Panc1 (cell line): ENCODE results near the gene PADI2. TPM values are rescaled to one million over a fixed set of nuclear protein-coding genes. Genes with fewer than 3 reads are reported as not detected.
A peak's percentile ranks its signal among the peaks of the same experiment; 100 is the strongest.

Experiments
- ATAC-seq: fragments of 200-7000 bp; cut with Tn5 transposase; 2 replicates; pipeline ENCODE4 v1.9.1; 2020; ENCODE audit warnings: mild to moderate bottlenecking, moderate library complexity
- BruUV-seq: library from RNA; stranded (reverse); fragments of 400-500 nt; replicated peaks from 2 replicates; lab custom pipeline; 2021; lab: Mats Ljungman, UMichigan
- CTCF ChIA-PET: fragments of 300-600 bp; sonication (Branson Sonifier 250); formaldehyde crosslinking; loops from one replicate; lab custom pipeline; 2022; ENCODE audit warnings: antibody characterized with exemption; lab: Charles Lee
- POLR2A ChIA-PET: fragments of 300-600 bp; sonication (Branson Sonifier 250); formaldehyde crosslinking; loops from one replicate; lab custom pipeline; 2022; ENCODE audit warnings: antibody characterized with exemption; lab: Charles Lee
- DNase-seq: peaks from one replicate; pipeline ENCODE4 v3.0.0-alpha.2; 2010; ENCODE audit warnings: low read depth, low spot score
- H3K27ac ChIP-seq: 2 replicates; pipeline ENCODE4 v1.5.1; 2011; ENCODE audit warnings: mild to moderate bottlenecking, low read length, inconsistent platforms
- H3K27me3 ChIP-seq: fragments of 200-500 bp; sonication (Bioruptor generic); 2 replicates; pipeline ENCODE4 v1.6.0; 2014; ENCODE audit warnings: low read length, inconsistent platforms; ENCODE audit not compliant: control insufficient read depth, insufficient read depth
- H3K36me3 ChIP-seq: fragments of 200-500 bp; sonication (Bioruptor generic); 2 replicates; pipeline ENCODE4 v1.5.1; 2014; ENCODE audit warnings: inconsistent platforms, mild to moderate bottlenecking, low read length, moderate library complexity; ENCODE audit not compliant: control insufficient read depth, insufficient read depth
- H3K4me1 ChIP-seq: 2 replicates; pipeline ENCODE4 v1.5.1; 2011; ENCODE audit warnings: inconsistent platforms, mild to moderate bottlenecking, low read length, moderate library complexity; ENCODE audit not compliant: control insufficient read depth, insufficient read depth
- H3K4me3 ChIP-seq, 2 experiments: 2 replicates each; pipeline ENCODE4 v1.5.1; 2011 to 2012; ENCODE audit warnings: low read depth in 2 of 2, low read length in 2 of 2, mild to moderate bottlenecking in 2 of 2, inconsistent platforms in 1 of 2, moderate library complexity in 1 of 2
- H3K9me3 ChIP-seq: fragments of 200-500 bp; sonication (Bioruptor generic); 2 replicates; pipeline ENCODE4 v1.5.1; 2014; ENCODE audit warnings: low read depth, mild to moderate bottlenecking, inconsistent platforms, low read length, moderate library complexity; ENCODE audit not compliant: control insufficient read depth, insufficient read depth
- POLR2AphosphoS5 ChIP-seq: IDR thresholded peaks from 2 replicates; pipeline ENCODE4 v1.6.1; 2012; ENCODE audit warnings: mild to moderate bottlenecking, low read depth, low read length, moderate library complexity
- SIN3A ChIP-seq: IDR thresholded peaks from 2 replicates; pipeline ENCODE4 v1.6.1; 2012; ENCODE audit warnings: low read depth, mild to moderate bottlenecking, low read length, moderate library complexity, borderline replicate concordance; ENCODE audit not compliant: insufficient read depth
- TCF7L2 ChIP-seq: IDR thresholded peaks from 2 replicates; pipeline ENCODE4 v1.6.1; 2011; ENCODE audit warnings: mild to moderate bottlenecking, low read depth, low read length, inconsistent platforms
- in situ Hi-C: cut with HindIII; loops from 2 replicates; pipeline ENCODE4 v1.10.0; 2016; ENCODE audit warnings: low sequenced_read_pairs, low pct_unique_long_range_greater_than_20kb
- intact Hi-C: fragments of 100-400 bp; cut with micrococcal nuclease; formaldehyde crosslinking; loops from one replicate; pipeline ENCODE4 v1.10.0; 2022; ENCODE audit not compliant: unreplicated experiment
- total RNA-seq: library from RNA; stranded (reverse); gene quantifications from one replicate; pipeline ENCODE4 v1.2.1, GENCODE V29; 2021; ENCODE audit not compliant: unreplicated experiment
- TF ChIP-seq, protein P1 (sequence below): fragments of 450-650 bp; IDR thresholded peaks from 2 replicates; pipeline ENCODE4 v1.5.1; 2017; ENCODE audit warnings: mild to moderate bottlenecking
- TF ChIP-seq, protein P2 (sequence below), 2 experiments: IDR thresholded peaks; 2 replicates each; pipeline ENCODE4 v1.6.1; 2011 to 2012; ENCODE audit warnings: low read depth in 2 of 2, control low read depth in 1 of 2, low read length in 1 of 2, mild to moderate bottlenecking in 1 of 2, moderate library complexity in 1 of 2; ENCODE audit not compliant: insufficient read depth in 1 of 2

PADI2 gene
- total RNA-seq, 1 experiment from 2014 or later: 507 TPM

DNA sequence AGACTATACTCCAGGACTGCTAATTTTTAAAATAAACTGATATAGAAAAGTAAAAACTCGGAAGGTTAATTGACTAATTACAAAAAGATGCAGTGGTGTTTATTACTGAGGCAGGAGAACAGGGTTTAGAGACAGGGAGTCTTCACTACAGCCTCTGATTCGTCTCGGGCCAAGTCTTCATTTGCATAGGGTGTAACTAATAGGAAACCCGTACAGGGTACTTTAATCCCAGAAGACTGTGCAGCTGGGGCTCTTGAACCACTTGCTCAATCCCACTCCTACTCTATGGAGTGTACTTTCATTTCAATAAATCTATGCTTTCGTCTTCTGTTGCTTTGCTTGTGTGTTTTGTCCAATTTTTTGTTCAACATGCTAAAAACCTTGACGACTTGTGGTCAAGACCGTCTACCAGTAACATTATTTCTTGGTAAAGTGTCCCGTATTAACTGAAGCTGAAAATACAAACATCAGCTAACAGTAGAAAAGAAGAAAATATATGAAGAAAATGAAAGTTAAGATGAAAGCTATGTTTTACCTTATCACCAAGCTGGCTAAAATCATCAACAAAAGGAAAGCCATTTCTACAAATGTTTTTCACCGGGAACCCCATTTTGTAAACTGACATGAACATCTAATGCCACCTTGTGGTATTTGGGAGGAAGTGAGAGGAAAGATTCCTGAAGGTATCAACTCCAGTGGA is 73.5 kb downstream of the PADI2 start:
- TF ChIP-seq, protein P1, sequence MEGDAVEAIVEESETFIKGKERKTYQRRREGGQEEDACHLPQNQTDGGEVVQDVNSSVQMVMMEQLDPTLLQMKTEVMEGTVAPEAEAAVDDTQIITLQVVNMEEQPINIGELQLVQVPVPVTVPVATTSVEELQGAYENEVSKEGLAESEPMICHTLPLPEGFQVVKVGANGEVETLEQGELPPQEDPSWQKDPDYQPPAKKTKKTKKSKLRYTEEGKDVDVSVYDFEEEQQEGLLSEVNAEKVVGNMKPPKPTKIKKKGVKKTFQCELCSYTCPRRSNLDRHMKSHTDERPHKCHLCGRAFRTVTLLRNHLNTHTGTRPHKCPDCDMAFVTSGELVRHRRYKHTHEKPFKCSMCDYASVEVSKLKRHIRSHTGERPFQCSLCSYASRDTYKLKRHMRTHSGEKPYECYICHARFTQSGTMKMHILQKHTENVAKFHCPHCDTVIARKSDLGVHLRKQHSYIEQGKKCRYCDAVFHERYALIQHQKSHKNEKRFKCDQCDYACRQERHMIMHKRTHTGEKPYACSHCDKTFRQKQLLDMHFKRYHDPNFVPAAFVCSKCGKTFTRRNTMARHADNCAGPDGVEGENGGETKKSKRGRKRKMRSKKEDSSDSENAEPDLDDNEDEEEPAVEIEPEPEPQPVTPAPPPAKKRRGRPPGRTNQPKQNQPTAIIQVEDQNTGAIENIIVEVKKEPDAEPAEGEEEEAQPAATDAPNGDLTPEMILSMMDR: peak; percentile 76; the same call in 1 of the 2 replicates
- TF ChIP-seq TCF7L2: no peak
- H3K9me3 ChIP-seq: no peaks in the 10 kb centered on the region
- intact Hi-C loops: loop anchor here (5.0 kb wide), 1 partner anchor 93 kb away; no protein-coding TSS in a partner anchor
- CTCF ChIA-PET: no interaction called here
- H3K36me3 ChIP-seq: peaks cover 19% of the 10 kb centered on the region
- in situ Hi-C loops: no loop called here
- POLR2A ChIA-PET: interaction anchor here (0.5 kb wide), 1 partner anchor 94 kb away, joined by 3 read pairs; no protein-coding TSS in a partner anchor
- H3K4me1 ChIP-seq: 0 out of 2 replicates have a peak, but pooled peaks cover 5% of the 10 kb centered on the region
- BruUV-seq: no TSS peak
- H3K27me3 ChIP-seq: no peaks in the 10 kb centered on the region
- DNase-seq (no peak), ATAC-seq (0 out of 2 replicates have a peak, but pooled peaks have one; percentile 46)
- no peak overlapping the region for H3K4me3 ChIP-seq
- no peak overlapping the region for H3K27ac ChIP-seq

DNA sequence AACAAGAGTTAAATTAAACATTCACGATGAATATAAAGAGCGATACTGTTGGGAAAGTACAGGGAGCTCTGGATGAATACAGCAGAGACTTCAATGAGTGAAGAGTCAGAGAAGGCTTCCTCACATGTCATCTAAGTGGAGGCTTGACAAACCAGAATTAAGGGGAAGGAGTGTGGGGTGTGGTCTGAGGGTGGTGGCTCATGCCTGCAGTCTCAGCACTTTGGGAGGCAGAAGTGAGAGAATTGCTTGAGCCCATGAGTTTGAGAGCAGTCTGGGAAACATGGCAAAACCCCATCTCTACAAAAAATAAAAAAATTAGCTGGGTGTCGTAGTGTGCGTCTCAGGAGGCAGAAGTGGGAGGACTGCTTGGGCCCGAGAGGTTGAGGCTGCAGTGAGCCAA is 74.1 kb downstream of the PADI2 start:
- in situ Hi-C loops: no loop called here
- Histone ChIP-seq H3K27ac (no peak overlapping the region), H3K27me3 (no peaks in the 10 kb centered on the region), H3K4me1 (0 out of 2 replicates have a peak, but pooled peaks cover 5% of the 10 kb centered on the region), H3K9me3 (no peaks in the 10 kb centered on the region), H3K36me3 (peaks cover 14% of the 10 kb centered on the region), H3K4me3 (no peak overlapping the region)
- no TSS peak for BruUV-seq
- DNase-seq (no peak), ATAC-seq (no peak)
- intact Hi-C loops: loop anchor here (5.0 kb wide), 1 partner anchor 93 kb away; no protein-coding TSS in a partner anchor
- CTCF ChIA-PET: interaction anchor here (0.5 kb wide), 1 partner anchor 338 kb away, joined by 3 read pairs; no protein-coding TSS in a partner anchor
- TF ChIP-seq, protein P2, sequence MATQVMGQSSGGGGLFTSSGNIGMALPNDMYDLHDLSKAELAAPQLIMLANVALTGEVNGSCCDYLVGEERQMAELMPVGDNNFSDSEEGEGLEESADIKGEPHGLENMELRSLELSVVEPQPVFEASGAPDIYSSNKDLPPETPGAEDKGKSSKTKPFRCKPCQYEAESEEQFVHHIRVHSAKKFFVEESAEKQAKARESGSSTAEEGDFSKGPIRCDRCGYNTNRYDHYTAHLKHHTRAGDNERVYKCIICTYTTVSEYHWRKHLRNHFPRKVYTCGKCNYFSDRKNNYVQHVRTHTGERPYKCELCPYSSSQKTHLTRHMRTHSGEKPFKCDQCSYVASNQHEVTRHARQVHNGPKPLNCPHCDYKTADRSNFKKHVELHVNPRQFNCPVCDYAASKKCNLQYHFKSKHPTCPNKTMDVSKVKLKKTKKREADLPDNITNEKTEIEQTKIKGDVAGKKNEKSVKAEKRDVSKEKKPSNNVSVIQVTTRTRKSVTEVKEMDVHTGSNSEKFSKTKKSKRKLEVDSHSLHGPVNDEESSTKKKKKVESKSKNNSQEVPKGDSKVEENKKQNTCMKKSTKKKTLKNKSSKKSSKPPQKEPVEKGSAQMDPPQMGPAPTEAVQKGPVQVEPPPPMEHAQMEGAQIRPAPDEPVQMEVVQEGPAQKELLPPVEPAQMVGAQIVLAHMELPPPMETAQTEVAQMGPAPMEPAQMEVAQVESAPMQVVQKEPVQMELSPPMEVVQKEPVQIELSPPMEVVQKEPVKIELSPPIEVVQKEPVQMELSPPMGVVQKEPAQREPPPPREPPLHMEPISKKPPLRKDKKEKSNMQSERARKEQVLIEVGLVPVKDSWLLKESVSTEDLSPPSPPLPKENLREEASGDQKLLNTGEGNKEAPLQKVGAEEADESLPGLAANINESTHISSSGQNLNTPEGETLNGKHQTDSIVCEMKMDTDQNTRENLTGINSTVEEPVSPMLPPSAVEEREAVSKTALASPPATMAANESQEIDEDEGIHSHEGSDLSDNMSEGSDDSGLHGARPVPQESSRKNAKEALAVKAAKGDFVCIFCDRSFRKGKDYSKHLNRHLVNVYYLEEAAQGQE (IDR thresholded peaks at IDR 0.05; ENCODE audit: insufficient read depth in 1 of 2, low read depth in 2 of 2, low read length in 1 of 2): no peak
- TF ChIP-seq, protein P1: no peak
- no peak for TF ChIP-seq POLR2AphosphoS5
- no peak for TF ChIP-seq SIN3A
- TF ChIP-seq TCF7L2: no peak
- POLR2A ChIA-PET: no interaction called here
